Karpas-422 (cell line): ENCODE results near the gene METAP1. TPM values are rescaled to one million over a fixed set of nuclear protein-coding genes. Genes with fewer than 3 reads are reported as not detected.
"Not testable (repeated sequence)": the region's sequence is repeated elsewhere in the genome, so short reads cannot be mapped to it uniquely, and the experiment has no call there.

ENCODE experiments used
- DNase-seq: peaks from one replicate; pipeline ENCODE4 v3.0.0-alpha.2; 2015
- H2AFZ ChIP-seq: fragments of 200-600 bp; sonication (generic); 2 replicates; pipeline ENCODE4 v1.6.1; 2014; ENCODE audit warnings: antibody characterized with exemption, low read length, mixed read lengths
- H3K27ac ChIP-seq: fragments of 200-600 bp; sonication (generic); 2 replicates; pipeline ENCODE4 v1.5.1; 2014; ENCODE audit warnings: mild to moderate bottlenecking, low read length, moderate library complexity
- H3K27me3 ChIP-seq: fragments of 200-600 bp; sonication (generic); 2 replicates; pipeline ENCODE4 v1.6.1; 2014; ENCODE audit warnings: low read length, mixed read lengths
- H3K36me3 ChIP-seq: fragments of 200-600 bp; sonication (generic); 2 replicates; pipeline ENCODE4 v1.6.1; 2014; ENCODE audit warnings: low read length, mixed read lengths; ENCODE audit not compliant: insufficient read depth
- H3K4me1 ChIP-seq: fragments of 200-600 bp; sonication (generic); 2 replicates; pipeline ENCODE4 v1.6.1; 2014; ENCODE audit warnings: mild to moderate bottlenecking, low read length, mixed read lengths
- H3K4me2 ChIP-seq: fragments of 200-600 bp; sonication (generic); 2 replicates; pipeline ENCODE4 v1.6.1; 2014; ENCODE audit warnings: low read length, low read depth, mild to moderate bottlenecking; ENCODE audit not compliant: poor library complexity, severe bottlenecking
- H3K4me3 ChIP-seq: fragments of 200-600 bp; sonication (generic); 2 replicates; pipeline ENCODE4 v1.5.1; 2014; ENCODE audit warnings: mild to moderate bottlenecking, antibody characterized with exemption, low read length, mixed read lengths
- H3K79me2 ChIP-seq: fragments of 200-600 bp; sonication (generic); 2 replicates; pipeline ENCODE4 v1.6.1; 2014; ENCODE audit warnings: mild to moderate bottlenecking, low read length, mixed read lengths
- H3K9ac ChIP-seq: fragments of 200-600 bp; sonication (generic); 2 replicates; pipeline ENCODE4 v1.6.0; 2014; ENCODE audit warnings: low read length
- H3K9me2 ChIP-seq: fragments of 200-600 bp; sonication (generic), shearing (Covaris generic); replicated peaks from 2 replicates; pipeline ENCODE4 v1.6.0; 2014; ENCODE audit warnings: mild to moderate bottlenecking, low read length, moderate library complexity; ENCODE audit not compliant: insufficient read depth
- H3K9me3 ChIP-seq: fragments of 300-700, 200-600 bp; sonication (generic); 2 replicates; pipeline ENCODE4 v1.6.1; 2014; ENCODE audit warnings: low read length, mixed read lengths
- H4K20me1 ChIP-seq: fragments of 200-600 bp; sonication (generic); 2 replicates; pipeline ENCODE4 v1.6.1; 2014; ENCODE audit warnings: mild to moderate bottlenecking, antibody characterized with exemption, low read length, low read depth; ENCODE audit not compliant: insufficient read depth
- small RNA-seq: library from RNA; depleted of rRNA; stranded (forward); fragments of <200 nt; gene quantifications from one replicate; pipeline ENCODE3, GENCODE V24; 2014
- total RNA-seq: library from RNA; depleted of rRNA; stranded (reverse); fragments of >200 nt; shearing (Covaris generic); gene quantifications from 2 replicates; pipeline ENCODE4 v1.2.3, GENCODE V29; 2014; ENCODE audit warnings: low replicate concordance; rRNA removed

Gene METAP1
- total RNA-seq, 1 experiment from 2014 or later = 95.4 TPM

DNA sequence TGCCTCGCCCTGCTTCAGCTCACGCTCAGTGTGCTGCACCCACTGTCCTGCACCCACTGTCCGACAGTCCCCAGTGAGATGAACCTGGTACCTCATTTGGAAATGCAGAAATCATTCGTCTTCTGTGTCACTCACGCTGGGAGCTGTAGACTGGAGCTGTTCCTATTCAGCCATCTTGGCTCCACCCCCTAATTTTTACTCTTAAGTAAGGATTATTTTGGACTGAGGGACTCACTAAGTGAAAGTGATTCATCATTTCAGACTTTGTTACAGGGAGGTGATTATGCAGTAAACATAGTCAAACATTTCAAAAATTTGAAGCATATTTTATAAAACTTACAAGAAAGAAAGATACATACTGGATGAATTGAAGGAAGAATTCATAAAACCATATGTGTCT lies 104.3 kb downstream of the METAP1 start:
- H3K9ac ChIP-seq, H3K36me3 ChIP-seq, H3K9me2 ChIP-seq, H2AFZ ChIP-seq, H3K4me3 ChIP-seq, H3K9me3 ChIP-seq, H3K27me3 ChIP-seq, H3K27ac ChIP-seq, H3K4me1 ChIP-seq, DNase-seq, H4K20me1 ChIP-seq, H3K79me2 ChIP-seq, H3K4me2 ChIP-seq: not testable (repeated sequence)

GRCh38 chr4:99100876-99101275 lies 105.4 kb downstream of the METAP1 start:
- Histone ChIP-seq H3K4me3 (no peak overlapping the region), H3K9me3 (no peaks in the 10 kb centered on the region), H3K27me3 (no peaks in the 10 kb centered on the region), H3K4me2 (no peak overlapping the region), H3K79me2 (no peaks in the 10 kb centered on the region), H4K20me1 (no peaks in the 10 kb centered on the region), H3K9ac (no peak overlapping the region), H3K9me2 (no peaks in the 10 kb centered on the region), H3K4me1 (no peaks in the 10 kb centered on the region), H2AFZ (no peak overlapping the region), H3K27ac (no peak overlapping the region), H3K36me3 (no peaks in the 10 kb centered on the region)
- no peak for DNase-seq

DNA sequence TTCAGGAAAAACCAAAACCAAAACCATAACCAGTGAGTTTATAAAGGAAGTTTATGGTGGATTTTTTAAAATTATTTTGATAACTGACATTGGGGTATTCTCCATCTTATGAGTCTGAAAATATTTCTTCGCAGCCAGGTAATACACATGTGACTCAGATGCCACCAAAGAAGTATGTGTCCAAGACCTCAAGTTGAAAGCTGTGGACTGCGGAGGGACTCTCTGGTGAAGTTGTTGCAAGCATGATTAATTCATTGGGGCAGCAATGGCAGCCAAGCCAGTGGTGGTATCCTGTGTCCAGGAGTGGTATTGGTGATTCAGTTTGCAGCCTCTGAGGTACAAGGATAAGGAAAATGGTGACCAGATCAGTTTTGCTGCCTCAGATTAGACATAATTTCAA lies 107.1 kb downstream of the METAP1 start:
- Histone ChIP-seq H3K9ac (no peak overlapping the region), H3K79me2 (no peaks in the 10 kb centered on the region), H3K4me2 (no peak overlapping the region), H3K4me3 (no peak overlapping the region), H3K4me1 (no peaks in the 10 kb centered on the region), H3K27me3 (no peaks in the 10 kb centered on the region), H3K9me3 (no peaks in the 10 kb centered on the region), H3K9me2 (no peaks in the 10 kb centered on the region), H3K27ac (no peak overlapping the region), H4K20me1 (no peaks in the 10 kb centered on the region), H3K36me3 (no peaks in the 10 kb centered on the region), H2AFZ (no peak overlapping the region)
- DNase-seq = no peak

DNA sequence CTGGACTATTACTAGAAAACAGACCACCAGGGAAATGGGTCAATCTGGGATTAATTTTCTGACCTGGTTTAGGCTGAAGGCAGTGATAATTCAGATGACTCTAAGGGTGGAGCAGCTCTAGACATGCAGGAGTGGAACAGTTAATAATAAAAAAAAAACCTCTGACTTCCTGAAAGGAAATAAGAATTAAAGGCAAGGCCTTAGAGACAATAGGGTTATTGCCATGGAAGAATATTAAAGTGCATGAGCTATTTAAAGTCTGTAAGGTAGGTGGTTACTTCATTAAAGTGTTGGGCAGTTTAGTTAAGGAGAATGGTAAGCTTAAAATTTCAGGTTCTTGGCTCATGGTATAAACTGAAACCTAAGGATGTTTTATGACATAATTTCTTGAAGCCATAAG lies 107.6 kb downstream of the METAP1 start:
- no peak overlapping the region for H3K9ac ChIP-seq
- H2AFZ ChIP-seq = no peak overlapping the region
- no peak overlapping the region for H3K27ac ChIP-seq
- H3K4me2 ChIP-seq = no peak overlapping the region
- DNase-seq = no peak
- H3K9me3 ChIP-seq = no peaks in the 10 kb centered on the region
- no peaks in the 10 kb centered on the region for H3K79me2 ChIP-seq
- H3K36me3 ChIP-seq = no peaks in the 10 kb centered on the region
- no peaks in the 10 kb centered on the region for H3K27me3 ChIP-seq
- no peaks in the 10 kb centered on the region for H4K20me1 ChIP-seq
- no peak overlapping the region for H3K4me3 ChIP-seq
- no peaks in the 10 kb centered on the region for H3K9me2 ChIP-seq
- H3K4me1 ChIP-seq = no peaks in the 10 kb centered on the region

DNA sequence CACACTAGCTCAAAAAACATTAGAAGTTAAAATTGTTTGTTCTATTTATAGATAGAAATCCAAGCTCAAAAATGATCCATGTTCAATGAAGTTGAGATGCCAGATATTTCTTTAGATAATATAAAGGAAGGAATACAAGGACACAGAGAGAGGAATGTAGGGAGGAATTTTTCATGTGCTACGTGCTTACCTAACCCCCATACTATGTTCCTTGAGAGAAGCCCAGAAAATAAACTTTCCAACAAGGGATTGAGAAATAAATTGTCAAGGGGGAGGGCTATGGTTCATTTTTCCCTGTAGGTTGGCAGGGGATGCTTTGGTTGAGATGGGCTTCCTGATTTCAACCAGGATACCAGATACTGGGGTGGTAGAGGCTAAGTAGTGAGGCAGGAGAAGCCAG lies 108.6 kb downstream of the METAP1 start:
- no peak for DNase-seq
- no peaks in the 10 kb centered on the region for H3K36me3 ChIP-seq
- H3K27me3 ChIP-seq = no peaks in the 10 kb centered on the region
- H3K4me2 ChIP-seq = no peak overlapping the region
- H3K9me3 ChIP-seq = no peaks in the 10 kb centered on the region
- H3K4me1 ChIP-seq = no peaks in the 10 kb centered on the region
- H3K27ac ChIP-seq = no peak overlapping the region
- no peak overlapping the region for H3K4me3 ChIP-seq
- no peaks in the 10 kb centered on the region for H4K20me1 ChIP-seq
- H3K79me2 ChIP-seq = no peaks in the 10 kb centered on the region
- no peaks in the 10 kb centered on the region for H3K9me2 ChIP-seq
- H2AFZ ChIP-seq = no peak overlapping the region
- H3K9ac ChIP-seq = no peak overlapping the region

DNA sequence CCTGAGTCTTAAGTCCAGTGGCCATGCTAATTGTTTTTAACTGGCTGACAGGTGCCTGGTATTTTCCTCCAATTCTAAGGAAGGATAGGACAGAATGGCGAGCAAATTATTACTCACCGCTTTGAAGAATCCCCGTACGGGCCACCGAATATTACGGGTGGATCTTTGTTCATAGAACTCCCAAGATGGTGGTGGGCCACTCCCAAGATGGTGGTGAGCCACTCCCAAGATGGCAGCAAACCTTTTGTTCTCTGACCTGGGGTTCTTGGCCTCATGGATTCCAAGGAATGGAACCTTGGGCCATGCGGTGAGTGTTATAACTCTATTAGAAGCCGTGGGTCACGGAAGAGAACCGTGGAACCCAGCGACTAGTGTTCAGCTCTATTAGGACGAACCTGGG lies 113.8 kb downstream of the METAP1 start:
- not testable (repeated sequence) for H3K4me1 ChIP-seq, H3K4me2 ChIP-seq, H2AFZ ChIP-seq, DNase-seq, H3K36me3 ChIP-seq, H4K20me1 ChIP-seq, H3K79me2 ChIP-seq, H3K27me3 ChIP-seq, H3K9me2 ChIP-seq, H3K9me3 ChIP-seq, H3K27ac ChIP-seq, H3K4me3 ChIP-seq, H3K9ac ChIP-seq

Small RNAs within 50 kb of the gene (small RNA-seq; reads per million reads assigned to genes)
- gene MIR3684 (0.16 reads per million), gene RNU7-149P (not detected)

Other genes starting within 250 kb of the METAP1 start
- gene EIF4E, start 66.6 kb upstream of the METAP1 start, total RNA-seq = 89.9 and 130 TPM in 2 replicates
- 64.3 and 67.7 TPM in 2 replicates for gene ADH5, start 93.1 kb downstream of the METAP1 start, total RNA-seq
- gene ADH4, start 148.6 kb downstream of the METAP1 start, total RNA-seq = not detected in 2 replicates
- gene ADH6, start 223.5 kb downstream of the METAP1 start, total RNA-seq = not detected in 2 replicates